ENCODE results near the gene SLC37A2.
"Not testable (repeated sequence)": the region's sequence is repeated elsewhere in the genome, so short reads cannot be mapped to it uniquely, and the experiment has no call there.

DNA sequence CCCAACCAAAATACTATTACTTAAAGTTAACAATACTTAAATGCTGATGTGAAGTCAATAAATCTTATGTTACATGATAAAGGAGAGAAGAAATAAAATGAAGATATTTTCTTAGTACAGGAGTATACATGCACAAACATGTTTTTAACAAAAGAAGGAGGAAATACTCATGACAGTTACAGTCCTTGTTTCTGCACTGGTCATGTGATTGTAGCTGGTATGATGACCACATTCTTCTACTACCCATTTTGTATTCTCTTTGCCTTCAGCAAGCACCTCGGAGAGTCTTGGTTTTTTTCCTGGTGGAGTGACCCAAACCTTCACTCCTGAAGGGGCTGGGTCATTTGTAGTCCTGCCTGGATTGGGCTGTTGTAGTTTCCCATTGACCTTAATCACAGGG lies 33.7 kb upstream of the SLC37A2 start:
- TF ChIP-seq, protein P1, sequence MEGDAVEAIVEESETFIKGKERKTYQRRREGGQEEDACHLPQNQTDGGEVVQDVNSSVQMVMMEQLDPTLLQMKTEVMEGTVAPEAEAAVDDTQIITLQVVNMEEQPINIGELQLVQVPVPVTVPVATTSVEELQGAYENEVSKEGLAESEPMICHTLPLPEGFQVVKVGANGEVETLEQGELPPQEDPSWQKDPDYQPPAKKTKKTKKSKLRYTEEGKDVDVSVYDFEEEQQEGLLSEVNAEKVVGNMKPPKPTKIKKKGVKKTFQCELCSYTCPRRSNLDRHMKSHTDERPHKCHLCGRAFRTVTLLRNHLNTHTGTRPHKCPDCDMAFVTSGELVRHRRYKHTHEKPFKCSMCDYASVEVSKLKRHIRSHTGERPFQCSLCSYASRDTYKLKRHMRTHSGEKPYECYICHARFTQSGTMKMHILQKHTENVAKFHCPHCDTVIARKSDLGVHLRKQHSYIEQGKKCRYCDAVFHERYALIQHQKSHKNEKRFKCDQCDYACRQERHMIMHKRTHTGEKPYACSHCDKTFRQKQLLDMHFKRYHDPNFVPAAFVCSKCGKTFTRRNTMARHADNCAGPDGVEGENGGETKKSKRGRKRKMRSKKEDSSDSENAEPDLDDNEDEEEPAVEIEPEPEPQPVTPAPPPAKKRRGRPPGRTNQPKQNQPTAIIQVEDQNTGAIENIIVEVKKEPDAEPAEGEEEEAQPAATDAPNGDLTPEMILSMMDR (conservative IDR thresholded peaks at IDR 0.05; ENCODE audit: low read depth, low read length), result not testable (repeated sequence)
- TF ChIP-seq MAFK (IDR thresholded peaks at IDR 0.05; ENCODE audit: low read depth, low read length); POLR2A (IDR thresholded peaks at IDR 0.05; ENCODE audit: low read depth, low read length); SMC3 (IDR thresholded peaks at IDR 0.05; ENCODE audit: low read depth, low read length); RAD21 (IDR thresholded peaks at IDR 0.05; ENCODE audit: low read length); FOS (IDR thresholded peaks at IDR 0.05; ENCODE audit: low read depth, low read length); BHLHE40 (IDR thresholded peaks at IDR 0.05; ENCODE audit: low read depth, low read length); RFX5 (IDR thresholded peaks at IDR 0.05; ENCODE audit: low read depth, low read length); RCOR1 (IDR thresholded peaks at IDR 0.05; ENCODE audit: insufficient replicate concordance, low read length); CEBPB (IDR thresholded peaks at IDR 0.05; ENCODE audit: low read depth, low read length): not testable (repeated sequence)

All from IMR-90 (cell line).